Measurements from ENCODE around the gene RCN2. TPM values are rescaled to one million over a fixed set of nuclear protein-coding genes. Genes with fewer than 3 reads are reported as not detected.

Gene RCN2
- total RNA-seq, 1 donor from 2014 or later = 65.5 TPM

DNA sequence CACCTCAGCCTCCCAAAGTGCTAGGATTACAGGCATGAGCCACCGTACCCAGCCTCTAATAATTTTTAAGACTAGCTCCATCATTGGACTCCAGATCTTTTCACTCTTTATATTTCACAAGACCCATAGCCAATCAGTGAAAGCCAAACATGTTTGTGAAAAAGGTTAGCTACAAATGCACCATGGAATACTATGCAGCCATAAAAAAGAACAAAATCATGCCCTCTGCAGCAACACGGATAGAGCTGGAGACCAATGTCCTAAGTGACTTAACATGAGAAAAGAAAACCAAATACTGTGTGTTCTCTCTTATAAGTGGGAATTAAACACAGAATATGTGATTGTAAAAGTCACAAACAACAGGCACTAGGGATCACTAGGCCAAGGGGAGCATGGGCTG, 29.6 kb upstream of the RCN2 start:
- TF ChIP-seq, protein P1, sequence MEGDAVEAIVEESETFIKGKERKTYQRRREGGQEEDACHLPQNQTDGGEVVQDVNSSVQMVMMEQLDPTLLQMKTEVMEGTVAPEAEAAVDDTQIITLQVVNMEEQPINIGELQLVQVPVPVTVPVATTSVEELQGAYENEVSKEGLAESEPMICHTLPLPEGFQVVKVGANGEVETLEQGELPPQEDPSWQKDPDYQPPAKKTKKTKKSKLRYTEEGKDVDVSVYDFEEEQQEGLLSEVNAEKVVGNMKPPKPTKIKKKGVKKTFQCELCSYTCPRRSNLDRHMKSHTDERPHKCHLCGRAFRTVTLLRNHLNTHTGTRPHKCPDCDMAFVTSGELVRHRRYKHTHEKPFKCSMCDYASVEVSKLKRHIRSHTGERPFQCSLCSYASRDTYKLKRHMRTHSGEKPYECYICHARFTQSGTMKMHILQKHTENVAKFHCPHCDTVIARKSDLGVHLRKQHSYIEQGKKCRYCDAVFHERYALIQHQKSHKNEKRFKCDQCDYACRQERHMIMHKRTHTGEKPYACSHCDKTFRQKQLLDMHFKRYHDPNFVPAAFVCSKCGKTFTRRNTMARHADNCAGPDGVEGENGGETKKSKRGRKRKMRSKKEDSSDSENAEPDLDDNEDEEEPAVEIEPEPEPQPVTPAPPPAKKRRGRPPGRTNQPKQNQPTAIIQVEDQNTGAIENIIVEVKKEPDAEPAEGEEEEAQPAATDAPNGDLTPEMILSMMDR (IDR thresholded peaks at IDR 0.05) = no peak
- DNase-seq (ENCODE audit: low spot score in 2 of 2) = no peak
- Histone ChIP-seq H3K4me3 (no peak overlapping the region), H3K4me1 (peaks cover 0 to 14% of the 10 kb centered on the region in 2 donors), H3K27me3 (no peaks in the 10 kb centered on the region), H3K36me3 (no peaks in the 10 kb centered on the region), H3K27ac (no peak overlapping the region), H3K9me3 (no peaks in the 10 kb centered on the region)
- intact Hi-C loops (cut with DNase I) = no loop called here

DNA sequence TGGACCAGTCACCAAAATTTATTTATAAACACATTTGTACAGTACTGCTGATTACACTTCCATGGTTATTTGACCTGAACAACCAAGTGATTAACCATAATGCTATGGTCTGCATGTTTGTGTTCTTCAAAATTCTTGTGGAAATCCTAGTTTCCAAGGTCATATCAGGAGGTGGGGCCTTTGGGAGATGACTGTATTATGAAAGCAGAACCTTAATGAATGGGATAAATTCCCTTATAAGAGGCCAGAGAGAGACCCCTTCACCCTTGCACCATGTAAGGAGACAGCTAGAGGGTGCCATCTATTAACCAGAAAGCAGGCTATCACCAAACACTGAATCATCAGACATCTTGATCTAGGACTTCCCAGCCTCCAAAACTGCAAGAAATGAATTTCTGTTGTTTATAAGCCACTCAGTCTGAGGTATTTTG, 28.3 kb upstream of the RCN2 start:
- H3K36me3 ChIP-seq = no peaks in the 10 kb centered on the region
- intact Hi-C loops (cut with DNase I) = no loop called here
- no peaks in the 10 kb centered on the region for H3K9me3 ChIP-seq
- peaks cover 0 to 14% of the 10 kb centered on the region in 2 donors for H3K4me1 ChIP-seq
- no peak overlapping the region for H3K4me3 ChIP-seq
- H3K27ac ChIP-seq = peak overlapping the region; percentile 32 to 94
- TF ChIP-seq, protein P1 (IDR thresholded peaks at IDR 0.05) = peak in 1 of 3 experiments; percentile 7
- DNase-seq (ENCODE audit: low spot score in 2 of 2) = no peak
- no peaks in the 10 kb centered on the region for H3K27me3 ChIP-seq

DNA sequence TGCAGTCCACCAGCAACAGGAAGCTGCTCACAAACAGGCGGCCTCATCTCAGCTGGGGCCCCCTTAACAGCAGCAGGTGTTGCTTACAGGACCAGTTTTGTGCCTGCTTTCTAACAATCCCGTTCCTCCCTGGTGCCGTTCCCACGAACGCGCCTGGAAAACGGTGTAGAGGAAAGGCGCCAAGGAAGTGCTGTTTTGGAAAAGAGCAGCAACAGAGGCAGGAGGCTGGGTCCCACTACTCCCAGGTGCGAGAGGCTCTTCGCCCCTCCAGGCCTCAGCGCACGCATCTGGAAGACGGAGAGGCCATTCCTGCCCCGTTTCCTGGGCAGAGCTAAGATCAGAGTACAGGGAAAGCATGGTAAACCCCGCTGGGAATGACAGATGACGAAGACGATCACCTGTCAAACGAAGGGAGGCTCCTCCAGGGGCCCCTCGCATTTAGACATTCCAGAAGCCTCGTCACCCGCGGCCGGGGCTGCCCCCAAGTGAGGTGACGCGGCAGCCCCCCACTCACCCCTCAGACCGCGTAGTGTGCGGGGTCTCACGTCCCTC, 27.0 kb upstream of the RCN2 start:
- Histone ChIP-seq H3K9me3 (no peaks in the 10 kb centered on the region), H3K4me3 (peak overlapping the region; percentile 91 to 97), H3K27me3 (no peaks in the 10 kb centered on the region), H3K27ac (peak overlapping the region; percentile 93 to 94), H3K36me3 (no peaks in the 10 kb centered on the region), H3K4me1 (peaks cover 0 to 14% of the 10 kb centered on the region in 2 donors)
- intact Hi-C loops (cut with DNase I) = loop anchor here (1.0 to 2.0 kb wide), 2 partner anchors 27 to 516 kb away; partner anchors contain the start of genes HMG20A, PEAK1 and RCN2
- peak in 1 of 2 donors; percentile 68 for DNase-seq (ENCODE audit: low spot score in 2 of 2)
- TF ChIP-seq, protein P1 (IDR thresholded peaks at IDR 0.05) = no peak

DNA sequence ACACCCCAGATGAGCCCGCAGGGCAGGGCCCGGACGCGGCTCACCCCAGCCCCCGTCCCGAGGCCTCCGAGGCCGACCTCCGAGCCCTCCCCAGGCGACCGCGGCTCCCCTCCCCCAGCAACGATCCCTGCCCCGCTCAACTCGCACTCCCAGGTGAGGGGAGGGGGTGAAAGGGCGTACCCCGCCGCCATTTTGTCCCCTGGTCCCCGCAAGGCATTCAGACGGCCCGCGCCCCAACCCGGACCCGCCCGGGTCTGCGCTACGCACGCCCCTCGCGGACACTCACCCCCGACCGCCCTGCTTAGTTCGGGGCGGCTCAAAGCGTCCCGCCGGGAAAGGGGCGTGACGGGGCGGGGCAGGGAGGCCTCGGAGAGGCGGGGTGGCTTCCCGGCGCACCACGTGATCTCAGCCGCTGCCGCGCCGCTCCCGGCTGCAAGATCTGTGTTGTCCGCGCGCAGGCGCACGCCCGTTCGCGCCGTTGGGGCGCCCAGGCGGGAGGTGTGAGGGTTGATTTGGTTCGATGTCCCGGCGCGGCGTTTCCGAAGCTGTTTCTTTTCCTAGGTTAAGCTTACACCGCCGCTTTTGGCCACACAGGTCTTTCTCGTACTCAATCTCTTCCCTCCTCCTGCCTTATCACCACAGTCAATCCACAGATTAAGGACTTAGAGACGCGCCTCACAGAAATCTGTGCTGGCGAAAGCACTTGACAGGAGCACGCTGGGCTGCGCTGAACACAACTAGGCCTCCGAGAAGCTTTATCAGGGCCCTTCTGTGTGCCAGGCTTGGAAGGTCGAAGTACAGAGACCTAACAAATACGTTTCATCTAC, 26.3 kb upstream of the RCN2 start, which contains the start of gene SCAPER:
Gene SCAPER, minus strand, starts transcription at position 328 of the 827 bp plus-strand sequence. CDS start 21,523 bp downstream, outside the sequence.
- TF ChIP-seq, protein P1 (IDR thresholded peaks at IDR 0.05) = peak in 1 of 3 experiments; percentile 7
- intact Hi-C loops (cut with DNase I) = loop anchor here (1.0 to 2.0 kb wide), 2 partner anchors 26 to 516 kb away; partner anchors contain the start of genes HMG20A, PEAK1 and RCN2
- H3K36me3 ChIP-seq = no peaks in the 10 kb centered on the region
- H3K27me3 ChIP-seq = no peaks in the 10 kb centered on the region
- DNase-seq (ENCODE audit: low spot score in 2 of 2) = peak; percentile 80 to 94
- H3K4me1 ChIP-seq = peaks cover 0 to 14% of the 10 kb centered on the region in 2 donors
- no peaks in the 10 kb centered on the region for H3K9me3 ChIP-seq
- H3K27ac ChIP-seq = peak within 1 kb of the TSS; percentile 93 to 94
- peak within 1 kb of the TSS; percentile 91 to 97 for H3K4me3 ChIP-seq

DNA sequence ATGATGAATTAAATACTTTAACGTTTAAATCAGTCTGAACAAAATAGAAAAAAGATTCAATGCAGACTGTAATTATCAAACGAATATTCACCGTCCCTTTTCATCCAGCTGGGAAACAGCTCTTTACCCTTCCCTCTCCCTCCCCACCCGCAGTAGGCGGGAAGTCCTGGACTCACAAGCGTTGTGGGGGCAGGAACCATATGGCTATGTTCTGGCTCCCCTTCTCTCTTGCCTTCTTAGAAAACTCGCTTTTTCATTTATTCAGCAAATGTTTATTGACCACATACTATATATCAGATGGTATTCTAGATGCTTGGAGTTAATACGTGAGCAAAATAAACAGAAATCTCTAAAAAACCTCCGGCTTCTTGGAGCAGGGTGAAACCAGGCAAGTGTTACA, 25.7 kb upstream of the RCN2 start:
- DNase-seq (ENCODE audit: low spot score in 2 of 2) = no peak
- intact Hi-C loops (cut with DNase I) = loop anchor here (1.0 to 2.0 kb wide), 2 partner anchors 25 to 515 kb away; partner anchors contain the start of genes HMG20A, PEAK1 and RCN2
- Histone ChIP-seq H3K36me3 (no peaks in the 10 kb centered on the region), H3K9me3 (no peaks in the 10 kb centered on the region), H3K27me3 (no peaks in the 10 kb centered on the region), H3K4me3 (peak overlapping the region; percentile 91 to 97), H3K4me1 (peaks cover 0 to 14% of the 10 kb centered on the region in 2 donors), H3K27ac (peak overlapping the region; percentile 93 to 94)
- TF ChIP-seq, protein P1 (IDR thresholded peaks at IDR 0.05) = no peak

Data from ascending aorta (tissue), 2 donors.